NCI-H2227 treated with DMSO at 0.1 percent for 48 hours (cell line): ENCODE data around the gene PKHD1.
"Not testable (repeated sequence)": the region's sequence is repeated elsewhere in the genome, so short reads cannot be mapped to it uniquely, and the experiment has no call there.

Experiments used
- DNase-seq: peaks from one replicate; lab custom pipeline; 2025; lab: John Stamatoyannopoulos, UW

Gene PKHD1

GRCh38 chr6:51855310-51856082, 231.9 kb downstream of the PKHD1 start:
- no peak for DNase-seq

- no peak for DNase-seq
Measured at GRCh38 chr6:51854876-51855275, 232.5 kb downstream of the PKHD1 start.

- no peak for DNase-seq
Measured at GRCh38 chr6:51854347-51854746, 233.1 kb downstream of the PKHD1 start.

GRCh38 chr6:51853109-51853508, 234.3 kb downstream of the PKHD1 start:
- DNase-seq, result not testable (repeated sequence)

GRCh38 chr6:51846531-51846930, 240.9 kb downstream of the PKHD1 start:
- DNase-seq, result no peak

- peak; percentile 3 for DNase-seq
Measured at GRCh38 chr6:51844336-51844735, 243.1 kb downstream of the PKHD1 start.

- DNase-seq, result no peak
Measured at GRCh38 chr6:51843456-51844056, 243.9 kb downstream of the PKHD1 start.

GRCh38 chr6:51842804-51843378, 244.5 kb downstream of the PKHD1 start:
- DNase-seq, result peak; percentile 93

- DNase-seq, result peak; percentile 99
Measured at GRCh38 chr6:51842061-51842803, 245.2 kb downstream of the PKHD1 start.

- DNase-seq, result peak; percentile 44
Measured at GRCh38 chr6:51841626-51842025, 245.8 kb downstream of the PKHD1 start.

- DNase-seq, result no peak
Measured at GRCh38 chr6:51839726-51840374, 247.6 kb downstream of the PKHD1 start.

GRCh38 chr6:51830666-51831065, 256.7 kb downstream of the PKHD1 start:
- DNase-seq, result no peak

- no peak for DNase-seq
Measured at GRCh38 chr6:51827580-51827979, 259.8 kb downstream of the PKHD1 start.

GRCh38 chr6:51824940-51825339, 262.5 kb downstream of the PKHD1 start:
- no peak for DNase-seq

- DNase-seq, result no peak
Measured at GRCh38 chr6:51820555-51820954, 266.9 kb downstream of the PKHD1 start.

- DNase-seq, result no peak
Measured at GRCh38 chr6:51818520-51819022, 268.8 kb downstream of the PKHD1 start.

- DNase-seq, result no peak
Measured at GRCh38 chr6:51817832-51818231, 269.6 kb downstream of the PKHD1 start.

- no peak for DNase-seq
Measured at GRCh38 chr6:51814418-51814817, 273.0 kb downstream of the PKHD1 start.

- DNase-seq, result no peak
Measured at GRCh38 chr6:51813904-51814303, 273.5 kb downstream of the PKHD1 start.

- no peak for DNase-seq
Measured at GRCh38 chr6:51812231-51812630, 275.2 kb downstream of the PKHD1 start.

GRCh38 chr6:51805517-51805916, 281.9 kb downstream of the PKHD1 start:
- DNase-seq, result no peak

- no peak for DNase-seq
Measured at GRCh38 chr6:51800603-51801002, 286.8 kb downstream of the PKHD1 start.
